OCI-LY1 (cell line): Measurements from ENCODE around the gene RFPL1.
"Not testable (repeated sequence)": the region's sequence is repeated elsewhere in the genome, so short reads cannot be mapped to it uniquely, and the experiment has no call there.

Experiments
- H2AFZ ChIP-seq: fragments of 200-600 bp; sonication (generic), shearing (Covaris generic); 2 replicates; pipeline ENCODE4 v1.6.0; 2014; ENCODE audit warnings: antibody characterized with exemption, mild to moderate bottlenecking, low read length
- H3F3A ChIP-seq: fragments of 200-600 bp; sonication (generic), shearing (Covaris generic); 2 replicates; pipeline ENCODE4 v1.6.0; 2014; ENCODE audit warnings: mild to moderate bottlenecking, antibody characterized with exemption, low read length, moderate library complexity; ENCODE audit not compliant: insufficient read depth
- H3K27ac ChIP-seq: fragments of 200-600 bp; sonication (generic); 2 replicates; pipeline ENCODE4 v1.5.1; 2014; ENCODE audit warnings: low read length, mixed run types, mild to moderate bottlenecking, low read depth; ENCODE audit not compliant: poor library complexity, severe bottlenecking
- H3K27me3 ChIP-seq: fragments of 200-600 bp; sonication (generic); 2 replicates; pipeline ENCODE4 v1.6.0; 2014; ENCODE audit warnings: antibody characterized with exemption, mild to moderate bottlenecking, low read length, moderate library complexity; ENCODE audit not compliant: insufficient read depth
- H3K36me3 ChIP-seq: fragments of 200-600 bp; sonication (generic); 2 replicates; pipeline ENCODE4 v1.6.1; 2014; ENCODE audit warnings: mild to moderate bottlenecking, antibody characterized with exemption, low read length, moderate library complexity, mixed read lengths; ENCODE audit not compliant: insufficient read depth
- H3K4me1 ChIP-seq: fragments of 200-600 bp; sonication (generic); 2 replicates; pipeline ENCODE4 v1.5.1; 2014; ENCODE audit warnings: mild to moderate bottlenecking, low read length, moderate library complexity; ENCODE audit not compliant: insufficient read depth, severe bottlenecking
- H3K4me2 ChIP-seq: fragments of 200-600 bp; sonication (generic), shearing (Covaris generic); 2 replicates; pipeline ENCODE4 v1.6.1; 2014; ENCODE audit warnings: low read length
- H3K4me3 ChIP-seq: fragments of 200-600 bp; sonication (generic); 2 replicates; pipeline ENCODE4 v1.5.1; 2014; ENCODE audit warnings: low read length, low read depth, mild to moderate bottlenecking, mixed read lengths; ENCODE audit not compliant: poor library complexity, severe bottlenecking
- H3K79me2 ChIP-seq: fragments of 200-600 bp; shearing (Covaris generic); 2 replicates; pipeline ENCODE4 v1.6.1; 2016; ENCODE audit warnings: mixed run types, low read length, mixed read lengths; ENCODE audit not compliant: insufficient read depth
- H3K9ac ChIP-seq: fragments of 200-600 bp; sonication (generic), shearing (Covaris generic); 2 replicates; pipeline ENCODE4 v1.6.1; 2014; ENCODE audit warnings: mild to moderate bottlenecking, low read length, mixed read lengths
- H3K9me2 ChIP-seq: fragments of 200-600 bp; sonication (generic), shearing (Covaris generic); 2 replicates; pipeline ENCODE4 v1.6.1; 2014; ENCODE audit warnings: low read depth, mild to moderate bottlenecking, low read length, mixed read lengths
- H3K9me3 ChIP-seq: fragments of 200-600 bp; shearing (Covaris generic); 2 replicates; pipeline ENCODE4 v1.6.1; 2014; ENCODE audit warnings: low read length, mixed read lengths
- H4K20me1 ChIP-seq: fragments of 200-600 bp; sonication (generic), shearing (Covaris generic); 2 replicates; pipeline ENCODE4 v1.6.0; 2016; ENCODE audit warnings: mild to moderate bottlenecking, low read length; ENCODE audit not compliant: insufficient read depth
- EZH2 ChIP-seq: fragments of 200-600 bp; sonication (generic), shearing (Covaris generic); IDR thresholded peaks from 2 replicates; pipeline ENCODE4 v1.8.0; 2017; ENCODE audit warnings: borderline replicate concordance, mixed run types, mild to moderate bottlenecking, antibody characterized with exemption, low read length, moderate library complexity, mixed read lengths
- TF ChIP-seq, protein P1 (sequence below): fragments of 200-600 bp; sonication (generic), shearing (Covaris generic); IDR thresholded peaks from 2 replicates; pipeline ENCODE4 v1.5.1; 2017; ENCODE audit warnings: mild to moderate bottlenecking, antibody characterized with exemption, low read length, moderate library complexity, mixed read lengths

The RFPL1 gene

DNA sequence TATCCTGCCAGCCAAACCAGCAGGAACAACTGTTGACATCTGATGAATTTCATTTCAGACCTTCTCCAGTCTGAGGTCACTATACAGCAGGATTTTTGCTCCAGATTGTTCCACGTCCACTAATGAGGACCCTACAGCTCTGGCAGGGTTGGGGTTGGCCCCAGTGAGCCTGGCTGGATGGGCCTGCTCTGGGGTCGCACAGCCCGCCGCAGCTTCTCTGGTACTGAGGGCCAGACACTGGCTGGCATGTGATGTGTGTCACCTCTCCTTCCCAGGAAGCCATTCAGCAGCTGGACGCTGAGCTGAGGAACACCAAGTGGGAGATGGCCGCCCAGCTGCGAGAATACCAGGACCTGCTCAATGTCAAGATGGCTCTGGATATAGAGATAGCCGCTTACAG, 47.1 kb downstream of the RFPL1 start:
- Histone ChIP-seq H3K79me2 (no peaks in the 10 kb centered on the region), H2AFZ (no peak overlapping the region), H3K4me3 (no peak overlapping the region), H3K9ac (no peak overlapping the region), H3K27me3 (no peaks in the 10 kb centered on the region), H4K20me1 (no peaks in the 10 kb centered on the region), H3K4me1 (no peaks in the 10 kb centered on the region), H3K4me2 (no peak overlapping the region), H3K36me3 (no peaks in the 10 kb centered on the region), H3F3A (no peaks in the 10 kb centered on the region), H3K9me3 (no peaks in the 10 kb centered on the region), H3K27ac (no peak overlapping the region), H3K9me2 (no peaks in the 10 kb centered on the region)
- TF ChIP-seq, protein P1, sequence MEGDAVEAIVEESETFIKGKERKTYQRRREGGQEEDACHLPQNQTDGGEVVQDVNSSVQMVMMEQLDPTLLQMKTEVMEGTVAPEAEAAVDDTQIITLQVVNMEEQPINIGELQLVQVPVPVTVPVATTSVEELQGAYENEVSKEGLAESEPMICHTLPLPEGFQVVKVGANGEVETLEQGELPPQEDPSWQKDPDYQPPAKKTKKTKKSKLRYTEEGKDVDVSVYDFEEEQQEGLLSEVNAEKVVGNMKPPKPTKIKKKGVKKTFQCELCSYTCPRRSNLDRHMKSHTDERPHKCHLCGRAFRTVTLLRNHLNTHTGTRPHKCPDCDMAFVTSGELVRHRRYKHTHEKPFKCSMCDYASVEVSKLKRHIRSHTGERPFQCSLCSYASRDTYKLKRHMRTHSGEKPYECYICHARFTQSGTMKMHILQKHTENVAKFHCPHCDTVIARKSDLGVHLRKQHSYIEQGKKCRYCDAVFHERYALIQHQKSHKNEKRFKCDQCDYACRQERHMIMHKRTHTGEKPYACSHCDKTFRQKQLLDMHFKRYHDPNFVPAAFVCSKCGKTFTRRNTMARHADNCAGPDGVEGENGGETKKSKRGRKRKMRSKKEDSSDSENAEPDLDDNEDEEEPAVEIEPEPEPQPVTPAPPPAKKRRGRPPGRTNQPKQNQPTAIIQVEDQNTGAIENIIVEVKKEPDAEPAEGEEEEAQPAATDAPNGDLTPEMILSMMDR: no peak
- TF ChIP-seq EZH2: no peak

DNA sequence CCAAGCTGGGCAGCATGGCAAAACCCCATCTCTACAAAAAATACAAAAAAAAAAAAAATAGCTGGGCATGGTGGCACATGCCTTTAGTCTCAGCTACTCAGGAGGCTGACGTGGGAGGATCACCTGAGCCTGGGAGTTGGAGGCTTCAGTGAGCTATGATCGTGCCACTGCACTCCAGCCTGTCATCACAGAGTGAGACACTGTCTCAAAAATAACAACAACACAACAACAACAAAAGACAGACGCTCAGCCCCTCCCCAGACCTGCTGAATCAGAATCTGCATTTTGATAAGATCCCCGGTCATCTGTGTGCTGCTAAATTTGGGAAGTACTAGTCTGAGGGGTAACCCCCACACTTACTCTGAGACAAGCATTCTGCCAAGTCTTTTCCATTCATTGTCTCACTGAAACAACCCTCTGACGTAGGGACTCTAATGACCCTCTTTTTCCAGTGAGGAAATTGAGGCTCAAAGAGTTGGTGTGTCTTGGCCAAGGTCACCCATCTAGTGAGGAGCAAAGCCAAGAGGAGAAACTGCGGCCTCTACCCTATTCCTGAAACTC, 49.1 kb downstream of the RFPL1 start:
- TF ChIP-seq, protein P1: no peak
- no peak for TF ChIP-seq EZH2
- no peaks in the 10 kb centered on the region for H3K4me1 ChIP-seq

DNA sequence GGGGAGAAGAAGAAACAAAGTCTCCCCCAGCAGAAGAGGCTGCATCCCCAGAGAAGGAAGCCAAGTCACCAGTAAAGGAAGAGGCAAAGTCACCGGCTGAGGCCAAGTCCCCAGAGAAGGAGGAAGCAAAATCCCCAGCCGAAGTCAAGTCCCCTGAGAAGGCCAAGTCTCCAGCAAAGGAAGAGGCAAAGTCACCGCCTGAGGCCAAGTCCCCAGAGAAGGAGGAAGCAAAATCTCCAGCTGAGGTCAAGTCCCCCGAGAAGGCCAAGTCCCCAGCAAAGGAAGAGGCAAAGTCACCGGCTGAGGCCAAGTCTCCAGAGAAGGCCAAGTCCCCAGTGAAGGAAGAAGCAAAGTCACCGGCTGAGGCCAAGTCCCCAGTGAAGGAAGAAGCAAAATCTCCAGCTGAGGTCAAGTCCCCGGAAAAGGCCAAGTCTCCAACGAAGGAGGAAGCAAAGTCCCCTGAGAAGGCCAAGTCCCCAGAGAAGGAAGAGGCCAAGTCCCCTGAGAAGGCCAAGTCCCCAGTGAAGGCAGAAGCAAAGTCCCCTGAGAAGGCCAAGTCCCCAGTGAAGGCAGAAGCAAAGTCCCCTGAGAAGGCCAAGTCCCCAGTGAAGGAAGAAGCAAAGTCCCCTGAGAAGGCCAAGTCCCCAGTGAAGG, 50.9 kb downstream of the RFPL1 start:
- not testable (repeated sequence) for H4K20me1 ChIP-seq, H3F3A ChIP-seq, H3K4me2 ChIP-seq, H3K9me3 ChIP-seq, H3K9ac ChIP-seq, H3K36me3 ChIP-seq, H2AFZ ChIP-seq, H3K27ac ChIP-seq, H3K4me3 ChIP-seq, H3K27me3 ChIP-seq, H3K4me1 ChIP-seq, H3K9me2 ChIP-seq, H3K79me2 ChIP-seq

More for the DNA sequence above, 49.1 kb downstream of the RFPL1 start:
- Histone ChIP-seq H3K9me3 (no peaks in the 10 kb centered on the region), H3K27me3 (no peaks in the 10 kb centered on the region), H3K4me3 (no peak overlapping the region), H3K27ac (no peak overlapping the region), H3F3A (no peaks in the 10 kb centered on the region), H3K36me3 (no peaks in the 10 kb centered on the region), H2AFZ (no peak overlapping the region), H3K4me2 (no peak overlapping the region), H4K20me1 (no peaks in the 10 kb centered on the region), H3K79me2 (no peaks in the 10 kb centered on the region), H3K9me2 (no peaks in the 10 kb centered on the region), H3K9ac (no peak overlapping the region)

DNA sequence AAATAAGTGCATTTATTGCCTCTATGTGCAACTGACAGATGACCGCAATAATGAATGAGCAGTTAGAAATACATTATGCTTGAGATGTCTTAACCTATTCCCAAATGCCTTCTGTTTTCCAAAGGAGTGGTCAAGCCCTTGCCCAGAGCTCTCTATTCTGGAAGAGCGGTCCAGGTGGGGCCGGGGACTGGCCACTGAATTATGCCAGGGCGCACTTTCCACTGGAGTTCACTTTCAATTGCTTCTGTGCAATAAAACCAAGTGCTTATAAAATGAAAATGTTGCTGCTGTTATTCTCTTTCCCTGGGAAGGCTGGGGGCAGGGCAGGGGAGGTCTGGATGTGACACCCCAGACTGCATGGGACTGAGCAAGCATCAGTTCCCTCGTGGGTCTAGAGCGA, 52.6 kb downstream of the RFPL1 start:
- Histone ChIP-seq H3K79me2 (no peaks in the 10 kb centered on the region), H3K9me2 (no peaks in the 10 kb centered on the region), H3K4me3 (no peak overlapping the region), H3K27ac (no peak overlapping the region), H3K27me3 (no peaks in the 10 kb centered on the region), H3K9me3 (no peaks in the 10 kb centered on the region), H3K9ac (no peak overlapping the region), H3K4me2 (no peak overlapping the region), H3F3A (no peaks in the 10 kb centered on the region), H4K20me1 (no peaks in the 10 kb centered on the region), H3K36me3 (no peaks in the 10 kb centered on the region), H3K4me1 (no peaks in the 10 kb centered on the region), H2AFZ (no peak overlapping the region)
- TF ChIP-seq, protein P1: no peak
- TF ChIP-seq EZH2: no peak
